Esophagus squamous epithelium (tissue), 4 donors: ENCODE measurements around the gene MAGEA8.

ENCODE experiments used
- CTCF ChIP-seq, 6 experiments: fragments of 450-650 bp in 4 of 6; fragments of 200-600 bp in 2 of 6; sonication (generic) in 2 of 6; IDR thresholded peaks; one replicate each; pipeline ENCODE4 v1.5.1; 2016 to 2019; ENCODE audit warnings: antibody characterized with exemption in 6 of 6, mild to moderate bottlenecking in 4 of 6, moderate library complexity in 4 of 6
- POLR2A ChIP-seq, 4 donors: fragments of 450-650 bp; IDR thresholded peaks; one replicate each; pipeline ENCODE4 v1.6.1; 2017; ENCODE audit warnings: antibody characterized with exemption in 4 of 4, mild to moderate bottlenecking in 4 of 4, moderate library complexity in 3 of 4

GRCh38 chrX:149903889-149904748 is 23.1 kb downstream of the MAGEA8 start:
- TF ChIP-seq CTCF (IDR thresholded peaks at IDR 0.05) (peak in 1 of 6 experiments; percentile 3), POLR2A (IDR thresholded peaks at IDR 0.05) (no peak)
